CD14-positive monocyte (primary cell): Measurements from ENCODE around the gene APOC1. TPM values are rescaled to one million over a fixed set of nuclear protein-coding genes. Genes with fewer than 3 reads are reported as not detected.

Source experiments
- DNase-seq, 3 donors: peaks; one replicate each; pipeline ENCODE4 v3.0.0-alpha.2; 2011 to 2022
- H2AFZ ChIP-seq: 2 replicates; pipeline ENCODE4 v1.6.0; 2012; ENCODE audit warnings: mild to moderate bottlenecking, low read depth, low read length, inconsistent platforms; ENCODE audit not compliant: insufficient read depth, poor library complexity, severe bottlenecking
- H3K27ac ChIP-seq, 2 donors: 1 replicate in 1 of 2; 2 replicates in 1 of 2; pipeline ENCODE4 v1.5.1; 2012 to 2013; ENCODE audit warnings: low read length in 2 of 2, control low read depth in 1 of 2, inconsistent platforms in 1 of 2, low read depth in 1 of 2, mild to moderate bottlenecking in 1 of 2
- H3K27me3 ChIP-seq, 2 donors: one replicate each; pipeline versions ENCODE4 v1.6.0 to v1.6.1; 2011 to 2013; ENCODE audit warnings: low read length in 2 of 2; ENCODE audit not compliant: control insufficient read depth in 2 of 2, insufficient read depth in 2 of 2
- H3K36me3 ChIP-seq, 2 donors: replicated peaks in 1 of 2; 1 replicate in 1 of 2; 2 replicates in 1 of 2; pipeline versions ENCODE4 v1.5.1 to v1.6.1; 2012 to 2013; ENCODE audit warnings: low read length in 2 of 2, control low read depth in 1 of 2, inconsistent platforms in 1 of 2, mild to moderate bottlenecking in 1 of 2; ENCODE audit not compliant: insufficient read depth in 2 of 2, control insufficient read depth in 1 of 2
- H3K4me1 ChIP-seq, 2 donors: 1 replicate in 1 of 2; 2 replicates in 1 of 2; pipeline versions ENCODE4 v1.5.1 to v1.6.1; 2012 to 2013; ENCODE audit warnings: low read length in 2 of 2, control low read depth in 1 of 2, inconsistent platforms in 1 of 2, mild to moderate bottlenecking in 1 of 2, moderate library complexity in 1 of 2; ENCODE audit not compliant: insufficient read depth in 2 of 2, control insufficient read depth in 1 of 2
- H3K4me2 ChIP-seq: replicated peaks from 2 replicates; pipeline ENCODE3; 2012; ENCODE audit warnings: low read length, moderate library complexity, mild to moderate bottlenecking; ENCODE audit not compliant: poor library complexity, severe bottlenecking; ENCODE audit errors: extremely low read depth
- H3K4me3 ChIP-seq, 3 experiments: fragments of 200-600 bp in 1 of 3; sonication (generic) in 1 of 3; replicated peaks in 1 of 3; 1 replicate in 2 of 3; 2 replicates in 1 of 3; pipeline ENCODE4 v1.5.1; 2011 to 2013; ENCODE audit warnings: low read length in 3 of 3, mild to moderate bottlenecking in 3 of 3, control low read depth in 2 of 3, low read depth in 2 of 3, inconsistent platforms in 1 of 3, moderate library complexity in 1 of 3
- H3K79me2 ChIP-seq: 2 replicates; pipeline ENCODE4 v1.6.0; 2012; ENCODE audit warnings: mild to moderate bottlenecking, control low read depth, inconsistent platforms, low read length, moderate library complexity; ENCODE audit not compliant: insufficient read depth
- H3K9ac ChIP-seq: 2 replicates; pipeline ENCODE4 v1.6.0; 2017; ENCODE audit warnings: low read length, mild to moderate bottlenecking; ENCODE audit not compliant: insufficient read depth, poor library complexity, severe bottlenecking
- H3K9me3 ChIP-seq, 2 donors: replicated peaks in 1 of 2; 1 replicate in 1 of 2; 2 replicates in 1 of 2; pipeline versions ENCODE4 v1.5.1 to v1.6.1; 2012 to 2013; ENCODE audit warnings: low read length in 2 of 2, control low read depth in 1 of 2; ENCODE audit not compliant: control insufficient read depth in 1 of 2, insufficient read depth in 1 of 2
- H4K20me1 ChIP-seq: 2 replicates; pipeline ENCODE4 v1.6.0; 2012; ENCODE audit warnings: mild to moderate bottlenecking, low read length, control low read depth, moderate library complexity; ENCODE audit not compliant: insufficient read depth
- H3K27ac Mint-ChIP-seq, 7 donors: one replicate each; pipeline ENCODE4 v1.8.0; 2020; ENCODE audit warnings: mild to moderate bottlenecking in 7 of 7, mixed read lengths in 7 of 7, moderate library complexity in 6 of 7, inconsistent platforms in 2 of 7
- H3K27me3 Mint-ChIP-seq, 3 donors: one replicate each; pipeline ENCODE4 v1.8.0; 2021 to 2022; ENCODE audit warnings: low read depth in 3 of 3, mild to moderate bottlenecking in 3 of 3, mixed read lengths in 3 of 3, moderate library complexity in 3 of 3, inconsistent platforms in 1 of 3
- H3K36me3 Mint-ChIP-seq, 2 donors: one replicate each; pipeline ENCODE4 v1.8.0; 2020; ENCODE audit warnings: mixed read lengths in 2 of 2, inconsistent platforms in 1 of 2, mild to moderate bottlenecking in 1 of 2
- H3K4me1 Mint-ChIP-seq: one replicate; pipeline ENCODE4 v1.8.0; 2020; ENCODE audit warnings: mild to moderate bottlenecking, mixed read lengths
- H3K4me3 Mint-ChIP-seq, 2 donors: one replicate each; pipeline ENCODE4 v1.8.0; 2020; ENCODE audit warnings: mild to moderate bottlenecking in 2 of 2, mixed read lengths in 2 of 2, moderate library complexity in 1 of 2
- H3K9me3 Mint-ChIP-seq, 7 donors: one replicate each; pipeline ENCODE4 v1.8.0; 2020 to 2022; ENCODE audit warnings: mixed read lengths in 7 of 7, mild to moderate bottlenecking in 6 of 7, moderate library complexity in 6 of 7, inconsistent platforms in 2 of 7
- WGBS: methylation state at CpG from one replicate; pipeline ENCODE4 v1.1.5; 2013; ENCODE audit warnings: missing lambda C conversion rate; ENCODE audit not compliant: insufficient coverage; 5-methylcytosine and 5-hydroxymethylcytosine counted together
- intact Hi-C, 2 donors: fragments of 100-400 bp; cut with micrococcal nuclease; formaldehyde crosslinking; loops; one replicate each; pipeline versions ENCODE4 v1.15.0 to v1.15.1; 2023
- polyA plus RNA-seq, 3 donors: library from polyadenylated mRNA; depleted of rRNA in 1 of 3; unstranded in 2 of 3; stranded (reverse) in 1 of 3; fragments of 300-500 nt in 2 of 3; fragments of >200 nt in 1 of 3; fragmentation: Illumina TruSeq in 2 of 3; gene quantifications; 1 replicate in 2 of 3; 2 replicates in 1 of 3; pipeline ENCODE4 v1.2.3, GENCODE V29; 2012 to 2021
- TF ChIP-seq, protein P1 (sequence below): fragments of 200-600 bp; IDR thresholded peaks from one replicate; pipeline ENCODE4 v1.8.0; 2022; ENCODE audit warnings: antibody characterized with exemption, mild to moderate bottlenecking

APOC1 gene
- polyA plus RNA-seq, 3 donors = 0.20 TPM; not detected in 2

DNA sequence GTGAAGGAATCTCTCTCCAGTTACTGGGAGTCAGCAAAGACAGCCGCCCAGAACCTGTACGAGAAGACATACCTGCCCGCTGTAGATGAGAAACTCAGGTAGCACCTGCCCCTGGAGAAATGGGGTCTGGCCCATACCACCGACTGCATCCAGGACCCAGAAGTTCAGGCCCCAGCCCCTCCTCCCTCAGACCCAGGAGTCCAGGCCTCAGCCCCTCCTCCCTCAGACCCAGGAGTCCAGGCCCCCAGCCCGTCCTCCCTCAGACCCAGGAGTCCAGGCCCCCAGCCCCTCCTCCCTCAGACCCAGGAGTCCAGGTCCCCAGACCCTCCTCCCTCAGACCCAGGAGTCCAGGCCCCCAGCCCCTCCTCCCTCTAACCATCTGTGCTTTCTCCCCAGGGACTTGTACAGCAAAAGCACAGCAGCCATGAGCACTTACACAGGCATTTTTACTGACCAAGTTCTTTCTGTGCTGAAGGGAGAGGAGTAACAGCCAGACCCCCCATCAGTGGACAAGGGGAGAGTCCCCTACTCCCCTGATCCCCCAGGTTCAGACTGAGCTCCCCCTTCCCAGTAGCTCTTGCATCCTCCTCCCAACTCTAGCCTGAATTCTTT, 34.5 kb downstream of the APOC1 start:
- Mint-ChIP-seq H3K36me3 (peaks cover 12 to 28% of the 10 kb centered on the region in 2 donors), H3K4me1 (peaks cover 14% of the 10 kb centered on the region), H3K27me3 (peaks cover 3 to 6% (median 3%) of the 10 kb centered on the region in 3 donors), H3K27ac (peak overlapping the region in 1 of 7 donors; percentile 20), H3K9me3 (no peaks in the 10 kb centered on the region), H3K4me3 (no peak overlapping the region)
- peaks cover 6 to 11% of the 10 kb centered on the region in 2 donors for H3K4me1 ChIP-seq
- no peak overlapping the region for H3K9ac ChIP-seq
- DNase-seq = no peak
- WGBS = 100% methylated on average over 3 of the region's 5 CpGs
- no peak overlapping the region for H3K4me2 ChIP-seq
- no peak overlapping the region for H2AFZ ChIP-seq
- peaks cover 1% of the 10 kb centered on the region for H3K79me2 ChIP-seq
- peaks cover 10 to 13% of the 10 kb centered on the region in 2 donors for H3K36me3 ChIP-seq
- H3K9me3 ChIP-seq = no peaks in the 10 kb centered on the region
- intact Hi-C loops = no loop called here
- no peak overlapping the region for H3K4me3 ChIP-seq
- H3K27me3 ChIP-seq = no peaks in the 10 kb centered on the region
- H4K20me1 ChIP-seq = no peaks in the 10 kb centered on the region
- TF ChIP-seq, protein P1, sequence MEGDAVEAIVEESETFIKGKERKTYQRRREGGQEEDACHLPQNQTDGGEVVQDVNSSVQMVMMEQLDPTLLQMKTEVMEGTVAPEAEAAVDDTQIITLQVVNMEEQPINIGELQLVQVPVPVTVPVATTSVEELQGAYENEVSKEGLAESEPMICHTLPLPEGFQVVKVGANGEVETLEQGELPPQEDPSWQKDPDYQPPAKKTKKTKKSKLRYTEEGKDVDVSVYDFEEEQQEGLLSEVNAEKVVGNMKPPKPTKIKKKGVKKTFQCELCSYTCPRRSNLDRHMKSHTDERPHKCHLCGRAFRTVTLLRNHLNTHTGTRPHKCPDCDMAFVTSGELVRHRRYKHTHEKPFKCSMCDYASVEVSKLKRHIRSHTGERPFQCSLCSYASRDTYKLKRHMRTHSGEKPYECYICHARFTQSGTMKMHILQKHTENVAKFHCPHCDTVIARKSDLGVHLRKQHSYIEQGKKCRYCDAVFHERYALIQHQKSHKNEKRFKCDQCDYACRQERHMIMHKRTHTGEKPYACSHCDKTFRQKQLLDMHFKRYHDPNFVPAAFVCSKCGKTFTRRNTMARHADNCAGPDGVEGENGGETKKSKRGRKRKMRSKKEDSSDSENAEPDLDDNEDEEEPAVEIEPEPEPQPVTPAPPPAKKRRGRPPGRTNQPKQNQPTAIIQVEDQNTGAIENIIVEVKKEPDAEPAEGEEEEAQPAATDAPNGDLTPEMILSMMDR = no peak
- H3K27ac ChIP-seq = no peak overlapping the region

DNA sequence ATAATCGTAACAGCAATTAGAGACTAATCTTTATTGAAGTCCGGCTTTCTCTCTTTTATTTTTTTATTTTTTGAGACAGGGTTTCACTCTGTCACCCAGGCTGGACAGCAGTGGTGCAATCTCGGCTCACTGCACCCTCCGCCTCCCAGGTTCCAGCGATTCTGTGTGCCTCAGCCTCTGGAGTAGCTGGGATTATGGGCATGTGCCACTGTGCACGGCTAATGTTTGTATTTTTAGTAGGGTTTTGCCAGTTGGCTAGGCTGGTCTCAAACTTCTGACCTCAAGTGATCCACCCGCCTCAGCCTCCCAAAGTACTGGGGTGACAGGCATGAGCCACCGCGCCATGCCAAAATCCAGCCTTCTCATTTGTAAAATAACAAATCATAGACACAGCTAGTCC, 35.1 kb downstream of the APOC1 start:
- Histone ChIP-seq H3K9ac (no peak overlapping the region), H3K4me2 (no peak overlapping the region), H3K27me3 (no peaks in the 10 kb centered on the region), H2AFZ (no peak overlapping the region), H3K9me3 (no peaks in the 10 kb centered on the region), H3K4me3 (no peak overlapping the region), H3K27ac (no peak overlapping the region), H3K36me3 (peaks cover 10 to 13% of the 10 kb centered on the region in 2 donors), H3K4me1 (peaks cover 9 to 13% of the 10 kb centered on the region in 2 donors), H4K20me1 (no peaks in the 10 kb centered on the region), H3K79me2 (peaks cover 8% of the 10 kb centered on the region)
- WGBS = 93% methylated on average over 2 of the region's 9 CpGs
- Mint-ChIP-seq H3K27ac (no peak overlapping the region), H3K36me3 (peaks cover 12 to 28% of the 10 kb centered on the region in 2 donors), H3K27me3 (peaks cover 2 to 6% (median 3%) of the 10 kb centered on the region in 3 donors), H3K4me1 (peaks cover 15% of the 10 kb centered on the region), H3K9me3 (no peaks in the 10 kb centered on the region), H3K4me3 (no peak overlapping the region)
- TF ChIP-seq, protein P1 = no peak
- intact Hi-C loops = no loop called here
- DNase-seq = no peak
